Brain microvascular endothelial cell (primary cell): ENCODE results near the gene ATP1A2.

Experiments used
- DNase-seq: peaks from one replicate; pipeline ENCODE4 v3.0.0-alpha.2; 2020
- H3K27ac ChIP-seq: fragments of 250-450 bp; sonication (Bioruptor Pico); 2 replicates; pipeline ENCODE4 v1.5.1; 2020; ENCODE audit warnings: mild to moderate bottlenecking, moderate library complexity
- H3K27me3 ChIP-seq: fragments of 250-450 bp; sonication (Bioruptor Pico); replicated peaks from 2 replicates; pipeline ENCODE4 v1.5.1; 2020; ENCODE audit warnings: mild to moderate bottlenecking
- H3K36me3 ChIP-seq: fragments of 250-450 bp; sonication (Bioruptor Pico); replicated peaks from 2 replicates; pipeline ENCODE4 v1.5.1; 2020; ENCODE audit warnings: mild to moderate bottlenecking
- H3K4me3 ChIP-seq: 2 replicates; pipeline ENCODE4 v1.5.1; 2011; ENCODE audit warnings: low read depth, mild to moderate bottlenecking, control low read depth, low read length, moderate library complexity
- in situ Hi-C: cut with HindIII; loops from 2 replicates; pipeline ENCODE4 v1.10.0; 2017; ENCODE audit warnings: low sequenced_read_pairs, low pct_ligation_motif_present
- TF ChIP-seq, protein P1 (sequence below): IDR thresholded peaks from 2 replicates; pipeline ENCODE4 v1.5.1; 2011; ENCODE audit warnings: low read depth, mild to moderate bottlenecking, moderate library complexity, low read length, control low read depth, inconsistent platforms; ENCODE audit errors: missing control alignments

The ATP1A2 gene

DNA sequence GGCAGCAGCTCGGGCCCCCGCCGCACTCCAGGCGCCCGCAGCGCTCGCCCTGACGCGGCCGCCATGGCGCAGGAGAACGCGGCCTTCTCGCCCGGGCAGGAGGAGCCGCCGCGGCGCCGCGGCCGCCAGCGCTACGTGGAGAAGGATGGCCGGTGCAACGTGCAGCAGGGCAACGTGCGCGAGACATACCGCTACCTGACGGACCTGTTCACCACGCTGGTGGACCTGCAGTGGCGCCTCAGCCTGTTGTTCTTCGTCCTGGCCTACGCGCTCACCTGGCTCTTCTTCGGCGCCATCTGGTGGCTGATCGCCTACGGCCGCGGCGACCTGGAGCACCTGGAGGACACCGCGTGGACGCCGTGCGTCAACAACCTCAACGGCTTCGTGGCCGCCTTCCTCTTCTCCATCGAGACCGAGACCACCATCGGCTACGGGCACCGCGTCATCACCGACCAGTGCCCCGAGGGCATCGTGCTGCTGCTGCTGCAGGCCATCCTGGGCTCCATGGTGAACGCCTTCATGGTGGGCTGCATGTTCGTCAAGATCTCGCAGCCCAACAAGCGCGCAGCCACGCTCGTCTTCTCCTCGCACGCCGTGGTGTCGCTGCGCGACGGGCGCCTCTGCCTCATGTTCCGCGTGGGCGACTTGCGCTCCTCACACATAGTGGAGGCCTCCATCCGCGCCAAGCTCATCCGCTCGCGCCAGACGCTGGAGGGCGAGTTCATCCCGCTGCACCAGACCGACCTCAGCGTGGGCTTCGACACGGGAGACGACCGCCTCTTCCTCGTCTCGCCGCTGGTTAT is 31.4 kb upstream of the ATP1A2 start:
- in situ Hi-C loops: no loop called here
- Histone ChIP-seq H3K27ac (no peak overlapping the region), H3K36me3 (no peaks in the 10 kb centered on the region), H3K4me3 (peak overlapping the region; percentile 35), H3K27me3 (peaks cover 52% of the 10 kb centered on the region)
- DNase-seq: no peak
- TF ChIP-seq, protein P1, sequence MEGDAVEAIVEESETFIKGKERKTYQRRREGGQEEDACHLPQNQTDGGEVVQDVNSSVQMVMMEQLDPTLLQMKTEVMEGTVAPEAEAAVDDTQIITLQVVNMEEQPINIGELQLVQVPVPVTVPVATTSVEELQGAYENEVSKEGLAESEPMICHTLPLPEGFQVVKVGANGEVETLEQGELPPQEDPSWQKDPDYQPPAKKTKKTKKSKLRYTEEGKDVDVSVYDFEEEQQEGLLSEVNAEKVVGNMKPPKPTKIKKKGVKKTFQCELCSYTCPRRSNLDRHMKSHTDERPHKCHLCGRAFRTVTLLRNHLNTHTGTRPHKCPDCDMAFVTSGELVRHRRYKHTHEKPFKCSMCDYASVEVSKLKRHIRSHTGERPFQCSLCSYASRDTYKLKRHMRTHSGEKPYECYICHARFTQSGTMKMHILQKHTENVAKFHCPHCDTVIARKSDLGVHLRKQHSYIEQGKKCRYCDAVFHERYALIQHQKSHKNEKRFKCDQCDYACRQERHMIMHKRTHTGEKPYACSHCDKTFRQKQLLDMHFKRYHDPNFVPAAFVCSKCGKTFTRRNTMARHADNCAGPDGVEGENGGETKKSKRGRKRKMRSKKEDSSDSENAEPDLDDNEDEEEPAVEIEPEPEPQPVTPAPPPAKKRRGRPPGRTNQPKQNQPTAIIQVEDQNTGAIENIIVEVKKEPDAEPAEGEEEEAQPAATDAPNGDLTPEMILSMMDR: peak; percentile 76

DNA sequence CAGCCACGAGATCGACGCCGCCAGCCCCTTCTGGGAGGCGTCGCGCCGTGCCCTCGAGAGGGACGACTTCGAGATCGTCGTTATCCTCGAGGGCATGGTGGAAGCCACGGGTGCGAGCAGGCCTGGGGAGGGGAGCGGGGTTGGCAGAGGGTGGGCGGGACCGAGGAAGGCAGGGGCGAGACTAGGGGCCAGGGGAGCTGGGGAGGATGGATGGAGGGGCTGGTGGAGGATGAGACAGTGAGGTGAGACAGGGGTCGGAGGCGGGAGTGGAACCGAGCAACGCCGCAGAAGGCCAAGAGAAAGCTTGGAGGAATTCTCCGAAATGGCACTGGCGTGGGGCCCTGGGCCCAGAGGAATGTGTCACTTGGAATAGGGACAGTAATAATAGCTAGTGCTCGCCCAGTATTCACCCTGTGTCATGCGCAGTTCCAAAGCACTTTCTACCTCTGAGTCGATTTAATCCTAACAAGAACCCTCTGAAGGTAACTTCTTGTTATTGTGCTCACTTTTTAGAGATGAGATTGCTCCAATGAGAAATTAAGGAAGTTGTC is 30.7 kb upstream of the ATP1A2 start:
- in situ Hi-C loops: no loop called here
- TF ChIP-seq, protein P1: no peak

DNA sequence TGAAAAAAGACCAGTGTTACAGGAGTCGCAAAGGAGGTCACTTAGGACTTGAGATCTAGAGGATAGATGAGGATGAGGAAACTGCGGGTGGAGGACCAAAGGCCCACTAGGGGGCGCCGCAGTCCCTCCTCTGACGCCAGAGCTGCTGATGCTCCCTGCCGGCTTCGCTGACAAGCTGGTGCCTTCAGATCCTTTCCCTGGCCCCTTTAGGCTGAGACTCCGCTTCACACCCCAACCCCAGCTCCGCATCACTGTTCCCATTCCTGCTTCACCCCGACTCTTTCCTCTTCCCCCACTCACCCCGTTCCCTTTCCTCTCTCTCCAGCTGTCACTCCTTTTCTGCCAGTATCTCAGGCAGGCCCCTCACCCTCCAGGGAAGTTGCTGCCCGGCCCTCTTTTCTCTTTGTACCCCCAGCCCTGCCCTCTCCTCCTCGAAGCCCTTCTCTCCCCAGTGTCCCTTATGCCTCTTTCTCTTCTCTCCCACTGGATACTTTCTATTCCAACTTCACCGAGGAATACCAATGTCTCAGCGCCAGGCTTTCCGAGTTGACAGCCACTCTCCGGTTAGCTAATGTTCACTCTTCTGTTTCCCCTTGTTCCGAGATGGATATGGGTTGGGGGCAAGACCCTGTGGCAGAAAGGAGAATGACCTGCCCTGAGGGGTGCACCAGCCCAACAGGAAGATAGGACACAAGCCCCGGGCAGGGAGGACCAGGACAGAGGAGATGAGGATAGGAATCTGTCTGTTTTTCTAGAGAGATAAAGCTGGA is 29.7 kb upstream of the ATP1A2 start:
- no peak overlapping the region for H3K27ac ChIP-seq
- DNase-seq: peak; percentile 79
- H3K4me3 ChIP-seq: no peak overlapping the region
- no peaks in the 10 kb centered on the region for H3K36me3 ChIP-seq
- TF ChIP-seq, protein P1: peak; percentile 92
- peaks cover 36% of the 10 kb centered on the region for H3K27me3 ChIP-seq
- in situ Hi-C loops: no loop called here

More for the DNA sequence above, 30.7 kb upstream of the ATP1A2 start:
- Histone ChIP-seq H3K27me3 (peaks cover 46% of the 10 kb centered on the region), H3K4me3 (no peak overlapping the region), H3K36me3 (no peaks in the 10 kb centered on the region), H3K27ac (no peak overlapping the region)
- DNase-seq: no peak

DNA sequence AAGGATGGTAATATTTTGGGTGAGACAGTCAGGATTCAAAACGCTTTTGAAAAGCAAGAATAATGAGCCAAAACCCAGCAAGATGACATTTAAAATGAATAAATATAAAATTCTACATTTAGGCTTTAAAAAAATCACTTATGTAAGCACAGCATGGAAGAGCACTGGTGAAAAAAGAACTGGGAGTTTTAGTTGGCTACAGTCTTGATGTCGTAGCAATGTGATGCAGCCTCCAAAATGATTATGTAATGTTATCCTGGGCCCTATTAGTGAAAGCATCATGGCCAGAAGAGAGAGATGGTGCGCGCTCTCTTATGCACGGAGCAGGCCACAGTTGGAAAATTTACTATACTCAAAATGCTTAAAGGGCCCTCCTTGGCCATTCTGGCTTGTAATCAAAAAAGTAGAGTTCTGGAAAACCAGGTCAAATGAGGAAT is 29.1 kb upstream of the ATP1A2 start:
- TF ChIP-seq, protein P1: no peak
- in situ Hi-C loops: no loop called here

DNA sequence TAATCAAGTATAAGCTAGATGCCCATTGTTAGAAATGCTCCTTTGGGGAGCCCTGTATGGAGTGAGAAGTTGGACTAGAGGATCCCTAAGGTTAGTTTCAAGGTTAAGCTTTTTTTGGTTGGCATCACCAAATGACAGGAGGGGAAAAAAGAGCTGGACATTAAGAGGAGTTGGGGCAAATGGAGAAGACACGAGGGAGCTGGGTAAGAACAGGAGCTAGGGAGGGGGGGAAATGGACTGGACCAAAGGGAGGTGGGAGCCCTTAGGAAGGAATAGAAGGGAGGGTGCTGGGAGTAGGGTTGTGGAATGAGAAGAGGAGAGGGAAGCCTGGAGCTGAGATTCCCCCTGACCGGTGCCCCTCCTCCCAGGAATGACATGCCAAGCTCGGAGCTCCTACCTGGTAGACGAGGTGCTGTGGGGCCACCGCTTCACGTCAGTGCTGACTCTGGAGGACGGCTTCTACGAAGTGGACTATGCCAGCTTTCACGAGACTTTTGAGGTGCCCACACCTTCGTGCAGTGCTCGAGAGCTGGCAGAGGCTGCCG is 28.4 kb upstream of the ATP1A2 start:
- H3K36me3 ChIP-seq: no peaks in the 10 kb centered on the region

More for the DNA sequence above, 29.1 kb upstream of the ATP1A2 start:
- no peak for DNase-seq
- no peak overlapping the region for H3K4me3 ChIP-seq
- peaks cover 31% of the 10 kb centered on the region for H3K27me3 ChIP-seq
- no peak overlapping the region for H3K27ac ChIP-seq
- H3K36me3 ChIP-seq: no peaks in the 10 kb centered on the region

More for the DNA sequence above, 28.4 kb upstream of the ATP1A2 start:
- no peak overlapping the region for H3K27ac ChIP-seq
- H3K27me3 ChIP-seq: peaks cover 24% of the 10 kb centered on the region
- no peak overlapping the region for H3K4me3 ChIP-seq
- DNase-seq: no peak
- TF ChIP-seq, protein P1: no peak
- in situ Hi-C loops: no loop called here
